HepG2 (cell line): Measurements from ENCODE around the gene HADHA. TPM values are rescaled to one million over a fixed set of nuclear protein-coding genes. Genes with fewer than 3 reads are reported as not detected.

ENCODE experiments used
- MAFF ChIP-seq: IDR thresholded peaks from 2 replicates; pipeline ENCODE4 v1.6.1; 2011; ENCODE audit warnings: low read depth, low read length, improper control_type of control experiment
- NR2C2 ChIP-seq: sonication (generic); formaldehyde crosslinking; IDR thresholded peaks from 2 replicates; pipeline ENCODE4 v1.4.0; 2020; ENCODE audit warnings: missing genetic modification reagents, mild to moderate bottlenecking, moderate library complexity, borderline replicate concordance
- POGZ ChIP-seq: sonication (generic); formaldehyde crosslinking; IDR thresholded peaks from 2 replicates; pipeline ENCODE4 v1.4.0; 2020; ENCODE audit warnings: mild to moderate bottlenecking, missing genetic modification reagents
- REST ChIP-seq, 2 experiments: IDR thresholded peaks; 2 replicates each; pipeline ENCODE4 v1.6.1; 2011 to 2012; ENCODE audit warnings: low read length in 2 of 2, borderline replicate concordance in 1 of 2, low read depth in 1 of 2, mild to moderate bottlenecking in 1 of 2, moderate library complexity in 1 of 2
- REXO4 ChIP-seq: sonication (generic); formaldehyde crosslinking; IDR thresholded peaks from 2 replicates; pipeline ENCODE4 v1.8.0; 2022; ENCODE audit warnings: missing genetic modification reagents, mild to moderate bottlenecking, borderline replicate concordance
- SNRNP70 ChIP-seq: fragments of 200-400 bp; formaldehyde crosslinking; IDR thresholded peaks from 2 replicates; pipeline ENCODE4 v1.6.1; 2017; ENCODE audit warnings: mild to moderate bottlenecking, low read depth, low read length, moderate library complexity
- ZBTB49 ChIP-seq: sonication (generic); formaldehyde crosslinking; IDR thresholded peaks from 2 replicates; pipeline ENCODE4 v1.4.0; 2020; ENCODE audit warnings: missing genetic modification reagents, borderline replicate concordance
- ZFP90 ChIP-seq: sonication (generic); formaldehyde crosslinking; IDR thresholded peaks from 2 replicates; pipeline ENCODE4 v1.8.0; 2022; ENCODE audit warnings: missing genetic modification reagents, mild to moderate bottlenecking, inconsistent platforms, borderline replicate concordance
- polyA plus RNA-seq, 8 experiments: library from polyadenylated mRNA; depleted of rRNA in 3 of 8; stranded (reverse) in 7 of 8; unstranded in 1 of 8; fragments of >200 nt; fragmentation: Illumina TruSeq in 4 of 8; extraction: Trizol in 4 of 8; gene quantifications; 2 replicates each; pipeline versions ENCODE4 v1.2.1 to v1.2.3, GENCODE V29; 2011 to 2016; ENCODE audit warnings: low read depth in 4 of 8, missing spikeins in 1 of 8, mixed read lengths in 1 of 8; ENCODE audit not compliant: insufficient read depth in 1 of 8
- total RNA-seq, 5 experiments: library from RNA; depleted of rRNA; stranded (reverse); fragments of >200 nt; fragmentation: Illumina TruSeq; extraction: Trizol; gene quantifications; 2 replicates each; pipeline ENCODE4 v1.2.3, GENCODE V29; 2016; ENCODE audit warnings: low read depth in 1 of 5
- TF ChIP-seq, protein P1 (sequence below): sonication (generic); formaldehyde crosslinking; IDR thresholded peaks from 2 replicates; pipeline ENCODE4 v1.4.0; 2020; ENCODE audit warnings: mild to moderate bottlenecking, low read depth, missing genetic modification reagents
- TF ChIP-seq, protein P2 (sequence below): sonication (generic); formaldehyde crosslinking; conservative IDR thresholded peaks from 2 replicates; pipeline ENCODE4 v1.4.0; 2020; ENCODE audit warnings: mild to moderate bottlenecking, missing genetic modification reagents, moderate library complexity
- TF ChIP-seq, protein P3 (sequence below): sonication (generic); formaldehyde crosslinking; IDR thresholded peaks from 2 replicates; pipeline ENCODE4 v1.8.1; 2023; ENCODE audit warnings: missing genetic modification reagents, mild to moderate bottlenecking, borderline replicate concordance

The HADHA gene
- total and polyA plus RNA-seq, 2 of the 13 experiments (the other 11 are each of a cell fraction or from before 2014, with no cell fraction given): 102 to 270 TPM

- TF ChIP-seq NR2C2 (no peak), ZBTB49 (CRISPR knock-in tag) (no peak), SNRNP70 (no peak), MAFF (no peak), ZFP90 (CRISPR knock-in tag) (no peak), REXO4 (CRISPR knock-in tag) (no peak), REST (IDR thresholded peaks at IDR 0.05; ENCODE audit: borderline replicate concordance in 1 of 2, low read depth in 1 of 2, low read length in 2 of 2) (no peak), POGZ (CRISPR knock-in tag) (no peak)
- TF ChIP-seq, protein P1, sequence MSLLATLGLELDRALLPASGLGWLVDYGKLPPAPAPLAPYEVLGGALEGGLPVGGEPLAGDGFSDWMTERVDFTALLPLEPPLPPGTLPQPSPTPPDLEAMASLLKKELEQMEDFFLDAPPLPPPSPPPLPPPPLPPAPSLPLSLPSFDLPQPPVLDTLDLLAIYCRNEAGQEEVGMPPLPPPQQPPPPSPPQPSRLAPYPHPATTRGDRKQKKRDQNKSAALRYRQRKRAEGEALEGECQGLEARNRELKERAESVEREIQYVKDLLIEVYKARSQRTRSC: no peak
- TF ChIP-seq, protein P2, sequence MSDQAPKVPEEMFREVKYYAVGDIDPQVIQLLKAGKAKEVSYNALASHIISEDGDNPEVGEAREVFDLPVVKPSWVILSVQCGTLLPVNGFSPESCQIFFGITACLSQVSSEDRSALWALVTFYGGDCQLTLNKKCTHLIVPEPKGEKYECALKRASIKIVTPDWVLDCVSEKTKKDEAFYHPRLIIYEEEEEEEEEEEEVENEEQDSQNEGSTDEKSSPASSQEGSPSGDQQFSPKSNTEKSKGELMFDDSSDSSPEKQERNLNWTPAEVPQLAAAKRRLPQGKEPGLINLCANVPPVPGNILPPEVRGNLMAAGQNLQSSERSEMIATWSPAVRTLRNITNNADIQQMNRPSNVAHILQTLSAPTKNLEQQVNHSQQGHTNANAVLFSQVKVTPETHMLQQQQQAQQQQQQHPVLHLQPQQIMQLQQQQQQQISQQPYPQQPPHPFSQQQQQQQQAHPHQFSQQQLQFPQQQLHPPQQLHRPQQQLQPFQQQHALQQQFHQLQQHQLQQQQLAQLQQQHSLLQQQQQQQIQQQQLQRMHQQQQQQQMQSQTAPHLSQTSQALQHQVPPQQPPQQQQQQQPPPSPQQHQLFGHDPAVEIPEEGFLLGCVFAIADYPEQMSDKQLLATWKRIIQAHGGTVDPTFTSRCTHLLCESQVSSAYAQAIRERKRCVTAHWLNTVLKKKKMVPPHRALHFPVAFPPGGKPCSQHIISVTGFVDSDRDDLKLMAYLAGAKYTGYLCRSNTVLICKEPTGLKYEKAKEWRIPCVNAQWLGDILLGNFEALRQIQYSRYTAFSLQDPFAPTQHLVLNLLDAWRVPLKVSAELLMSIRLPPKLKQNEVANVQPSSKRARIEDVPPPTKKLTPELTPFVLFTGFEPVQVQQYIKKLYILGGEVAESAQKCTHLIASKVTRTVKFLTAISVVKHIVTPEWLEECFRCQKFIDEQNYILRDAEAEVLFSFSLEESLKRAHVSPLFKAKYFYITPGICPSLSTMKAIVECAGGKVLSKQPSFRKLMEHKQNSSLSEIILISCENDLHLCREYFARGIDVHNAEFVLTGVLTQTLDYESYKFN (CRISPR knock-in tag): no peak
- TF ChIP-seq, protein P3, sequence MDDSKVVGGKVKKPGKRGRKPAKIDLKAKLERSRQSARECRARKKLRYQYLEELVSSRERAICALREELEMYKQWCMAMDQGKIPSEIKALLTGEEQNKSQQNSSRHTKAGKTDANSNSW (CRISPR knock-in tag): no peak
Measured at GRCh38 chr2:26144953-26145680, 99.3 kb downstream of the HADHA start (continued).
